ENCODE data around the gene SERPINF2.
A peak's percentile ranks its signal among the peaks of the same experiment; 100 is the strongest.
"Not testable (repeated sequence)": the region's sequence is repeated elsewhere in the genome, so short reads cannot be mapped to it uniquely, and the experiment has no call there.

Gene SERPINF2

GRCh38 chr17:1716912-1717695 lies 25.6 kb upstream of the SERPINF2 start:
- DNase-seq, result peak; percentile 61

- no peak for DNase-seq
Observed at GRCh38 chr17:1718362-1719165, 24.1 kb upstream of the SERPINF2 start.

GRCh38 chr17:1720856-1721386 lies 21.8 kb upstream of the SERPINF2 start:
- no peak for DNase-seq

- not testable (repeated sequence) for DNase-seq
Observed at GRCh38 chr17:1722022-1722421, 20.6 kb upstream of the SERPINF2 start.

GRCh38 chr17:1724351-1724868 lies 18.3 kb upstream of the SERPINF2 start, which contains the start of gene WDR81:
TSS of gene WDR81 (plus strand) at chr17:1724704. CDS start at chr17:1724960, 256 bp downstream.
- peak; percentile 85 for DNase-seq

GRCh38 chr17:1724869-1725641 lies 17.6 kb upstream of the SERPINF2 start:
- DNase-seq, result no peak

- no peak for DNase-seq
Observed at GRCh38 chr17:1725642-1726511, 16.8 kb upstream of the SERPINF2 start.

GRCh38 chr17:1726626-1727257 lies 15.9 kb upstream of the SERPINF2 start:
- no peak for DNase-seq

- no peak for DNase-seq
Observed at GRCh38 chr17:1727258-1727789, 15.3 kb upstream of the SERPINF2 start.

GRCh38 chr17:1727876-1728630 lies 14.6 kb upstream of the SERPINF2 start:
- no peak for DNase-seq

- no peak for DNase-seq
Observed at GRCh38 chr17:1729966-1730325, 12.7 kb upstream of the SERPINF2 start.

GRCh38 chr17:1730326-1731193 lies 12.1 kb upstream of the SERPINF2 start:
- no peak for DNase-seq

- no peak for DNase-seq
Observed at GRCh38 chr17:1731194-1731506, 11.5 kb upstream of the SERPINF2 start.

- DNase-seq, result no peak
Observed at GRCh38 chr17:1732241-1732832, 10.3 kb upstream of the SERPINF2 start.

- DNase-seq, result no peak
Observed at GRCh38 chr17:1732833-1733321, 9.8 kb upstream of the SERPINF2 start.

- DNase-seq, result no peak
Observed at GRCh38 chr17:1733759-1734158, 8.9 kb upstream of the SERPINF2 start.

GRCh38 chr17:1735418-1735817 lies 7.3 kb upstream of the SERPINF2 start:
- no peak for DNase-seq

- DNase-seq, result no peak
Observed at GRCh38 chr17:1735834-1736347, 6.8 kb upstream of the SERPINF2 start.
